Hematopoietic multipotent progenitor cell treated with erythropoietin and hydrocortisone succinate and interleukin-3 and kit ligand, for 17 days (in vitro differentiated cells): ENCODE results near the gene RFNG.

ENCODE experiments used
- DNase-seq: peaks from one replicate; pipeline ENCODE4 v3.0.0-alpha.2; 2015; ENCODE audit warnings: low spot score

RFNG gene

GRCh38 chr17:82077617-82078358 is 26.2 kb upstream of the RFNG start:
- no peak for DNase-seq

GRCh38 chr17:82076785-82077591 is 25.4 kb upstream of the RFNG start:
- no peak for DNase-seq

- DNase-seq: no peak
Observed at GRCh38 chr17:82076018-82076784, 24.6 kb upstream of the RFNG start.

GRCh38 chr17:82073446-82073845 is 21.8 kb upstream of the RFNG start:
- no peak for DNase-seq

GRCh38 chr17:82072827-82073226 is 21.2 kb upstream of the RFNG start:
- DNase-seq: no peak

GRCh38 chr17:82070611-82071010 is 19.0 kb upstream of the RFNG start:
- DNase-seq: no peak

GRCh38 chr17:82065638-82066303 is 14.2 kb upstream of the RFNG start, which contains the start of gene DUS1L:
Gene DUS1L, minus strand, starts transcription at chr17:82065804. Its CDS starts 745 bp downstream, at chr17:82065059.
- peak; percentile 64 for DNase-seq

- DNase-seq: no peak
Observed at GRCh38 chr17:82065193-82065637, 13.6 kb upstream of the RFNG start.

- DNase-seq: no peak
Observed at GRCh38 chr17:82064433-82065192, 13.0 kb upstream of the RFNG start.

GRCh38 chr17:82063424-82064415 is 12.1 kb upstream of the RFNG start:
- no peak for DNase-seq

- no peak for DNase-seq
Observed at GRCh38 chr17:82062984-82063368, 11.4 kb upstream of the RFNG start.

GRCh38 chr17:82062076-82062983 is 10.7 kb upstream of the RFNG start:
- DNase-seq: no peak

GRCh38 chr17:82061047-82061925 is 9.7 kb upstream of the RFNG start:
- no peak for DNase-seq

GRCh38 chr17:82060614-82061013 is 9.0 kb upstream of the RFNG start:
- no peak for DNase-seq

- DNase-seq: no peak
Observed at GRCh38 chr17:82060001-82060380, 8.4 kb upstream of the RFNG start.

- no peak for DNase-seq
Observed at GRCh38 chr17:82059272-82060000, 7.8 kb upstream of the RFNG start.

- DNase-seq: no peak
Observed at GRCh38 chr17:82058855-82059249, 7.2 kb upstream of the RFNG start.
